Measurements from ENCODE around the gene PGLYRP3.
"Not testable (repeated sequence)": the region's sequence is repeated elsewhere in the genome, so short reads cannot be mapped to it uniquely, and the experiment has no call there.

Gene PGLYRP3

DNA sequence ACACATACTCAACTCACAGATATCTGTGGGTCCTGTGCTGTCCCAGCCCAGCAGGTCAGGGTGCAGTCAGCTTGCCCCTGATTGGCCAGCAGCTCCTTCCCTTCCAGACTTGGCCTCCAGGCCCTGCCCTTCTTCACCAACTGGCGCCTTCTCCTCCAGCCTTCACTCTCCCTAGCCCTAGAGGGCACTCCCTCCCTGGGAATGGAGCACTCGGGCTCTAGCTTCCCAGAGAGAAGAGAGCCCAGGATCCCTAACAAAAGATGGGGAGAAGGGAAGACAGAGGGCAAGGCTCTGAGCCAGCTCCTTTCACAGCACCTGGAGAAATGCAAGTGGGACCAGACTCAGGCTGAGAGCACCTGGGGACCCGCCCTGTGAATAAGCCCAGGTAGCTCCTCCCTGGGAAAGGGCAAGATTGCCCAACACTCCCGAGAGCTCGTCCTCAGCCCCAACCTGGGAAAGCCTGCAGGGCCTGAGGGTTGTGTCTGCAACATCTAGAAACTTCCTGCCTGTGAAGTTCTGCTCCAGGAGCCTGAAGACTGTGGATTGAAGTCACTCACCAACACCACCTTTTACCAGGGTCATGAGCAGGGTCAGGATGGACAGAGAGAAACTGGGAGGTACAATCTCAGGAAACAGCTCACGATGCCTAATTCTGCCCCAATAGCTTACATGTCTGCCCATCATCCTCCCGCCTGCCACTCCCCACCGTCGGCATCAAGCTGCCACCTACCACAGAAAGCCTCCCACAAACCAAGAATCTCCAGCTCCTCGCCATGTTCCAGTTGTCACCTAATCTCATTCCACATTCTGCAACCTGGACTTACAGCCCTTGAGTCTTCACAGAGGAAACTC is 36.0 kb upstream of the PGLYRP3 start, which contains the start of gene PGLYRP4:
PGLYRP4 (minus strand) TSS at position 331 of the 852 bp plus-strand sequence. CDS start 909 bp downstream, outside the sequence.
- no peak for DNase-seq (ENCODE audit: low read depth in 2 of 2)

DNA sequence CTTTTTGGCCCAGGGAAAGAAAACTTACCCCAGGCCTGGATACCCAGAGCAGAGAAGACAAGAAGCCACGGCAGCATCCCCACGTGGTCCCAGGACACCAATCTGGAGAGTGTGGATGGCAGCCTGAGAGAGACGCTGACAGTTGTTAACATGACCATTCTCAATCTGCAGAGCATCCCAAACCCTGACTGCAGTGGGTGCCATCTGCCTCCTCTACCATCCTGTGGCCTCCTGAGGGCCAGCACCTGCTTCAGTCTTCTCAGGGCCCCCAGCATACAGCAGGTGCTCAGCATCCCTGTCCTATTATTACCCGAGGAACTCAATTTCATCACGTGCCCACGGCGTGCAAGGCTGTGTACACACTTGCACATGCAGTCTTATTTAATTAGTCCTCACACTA is 35.1 kb upstream of the PGLYRP3 start:
- DNase-seq (ENCODE audit: low read depth in 2 of 2), result no peak

DNA sequence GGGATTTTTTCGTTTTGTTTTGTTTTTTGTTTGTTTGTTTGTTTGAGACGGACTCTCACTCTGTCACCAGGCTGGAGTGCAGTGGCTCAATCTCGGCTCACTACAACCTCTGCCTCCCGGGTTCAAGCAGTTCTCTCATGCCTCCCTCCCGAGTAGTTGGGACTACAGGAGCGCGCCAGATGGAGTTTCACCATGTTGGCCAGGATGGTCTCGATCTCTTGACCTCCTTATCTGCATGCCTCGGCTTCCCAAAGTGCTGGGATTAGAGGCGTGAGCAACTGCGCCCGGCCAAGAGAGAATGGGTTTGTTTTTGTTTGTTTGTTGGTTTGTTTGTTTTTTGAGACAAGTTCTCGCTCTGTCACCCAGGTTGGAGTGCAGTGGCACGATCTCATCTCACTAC is 34.3 kb upstream of the PGLYRP3 start:
- not testable (repeated sequence) for DNase-seq (ENCODE audit: low read depth in 2 of 2)

- no peak for DNase-seq (ENCODE audit: low read depth in 2 of 2)
These were observed 33.4 kb upstream of the PGLYRP3 start for GRCh38 chr1:153346077-153346723.

DNA sequence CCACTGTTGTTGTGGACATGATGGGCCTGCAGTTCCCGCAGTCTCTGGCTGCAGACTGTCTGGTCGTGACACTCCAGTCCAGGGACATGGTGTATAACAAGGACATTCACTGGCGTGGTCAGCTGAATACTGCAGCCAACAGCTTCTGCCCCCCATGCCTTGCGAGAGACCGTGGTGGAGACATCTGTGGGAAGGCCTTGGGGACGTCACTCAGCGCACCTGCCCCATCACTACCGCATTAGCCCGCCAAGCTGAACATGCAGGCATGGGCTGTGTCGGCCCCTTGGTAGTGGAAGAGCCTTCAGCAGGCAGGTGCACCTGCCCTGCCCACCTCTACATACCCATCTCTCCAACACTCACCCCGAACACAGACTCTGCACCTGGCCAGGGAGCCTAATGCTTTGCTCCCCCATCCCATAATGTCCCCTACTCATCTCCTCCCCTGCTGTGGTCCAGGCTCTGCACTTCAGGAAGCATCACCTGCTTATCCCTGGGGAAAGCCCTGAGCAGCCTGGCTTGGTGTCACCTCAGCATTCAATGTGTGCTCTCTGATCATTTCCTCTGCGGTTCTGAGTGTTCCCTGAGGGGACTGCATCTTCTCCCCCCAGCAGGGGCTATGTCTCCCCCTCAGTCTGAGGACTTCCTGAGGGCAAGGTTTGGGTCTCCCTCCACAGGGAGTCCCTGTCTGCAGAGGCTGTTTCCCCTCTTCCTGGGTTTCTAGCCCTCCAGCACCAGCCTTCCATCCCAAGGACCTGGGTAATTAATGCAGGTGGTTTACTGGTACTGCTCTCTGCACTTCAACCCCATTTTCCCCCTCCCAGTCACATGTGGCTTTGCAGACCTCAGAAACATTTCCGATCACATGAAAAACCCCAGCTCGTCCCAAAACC is 32.7 kb upstream of the PGLYRP3 start:
- DNase-seq (ENCODE audit: low read depth in 2 of 2), result no peak

GRCh38 chr1:153344718-153345025 is 31.9 kb upstream of the PGLYRP3 start:
- DNase-seq (ENCODE audit: low read depth in 2 of 2), result no peak

GRCh38 chr1:153343811-153344717 is 31.3 kb upstream of the PGLYRP3 start:
- no peak for DNase-seq (ENCODE audit: low read depth in 2 of 2)

- DNase-seq (ENCODE audit: low read depth in 2 of 2), result no peak
These were observed 30.4 kb upstream of the PGLYRP3 start for GRCh38 chr1:153343040-153343681.

DNA sequence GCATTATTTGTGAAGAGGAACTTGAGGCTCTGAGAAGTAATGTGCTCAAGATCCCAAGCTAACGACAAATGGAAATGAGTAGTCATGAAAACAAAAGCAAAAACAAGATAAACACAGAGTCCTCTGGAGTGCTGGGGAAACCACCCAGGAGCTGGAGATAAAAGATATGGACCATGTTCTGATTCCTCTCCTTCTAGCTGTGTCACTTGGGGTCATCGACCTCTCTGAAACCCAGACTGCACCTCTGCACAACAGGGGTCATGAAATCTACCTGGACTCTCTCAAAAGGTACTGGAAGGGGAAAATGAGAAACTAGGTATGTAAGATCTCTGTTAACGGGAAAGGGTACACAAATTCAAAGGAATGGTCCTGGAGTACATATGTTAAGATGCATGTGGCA is 29.4 kb upstream of the PGLYRP3 start:
- DNase-seq (ENCODE audit: low read depth in 2 of 2), result no peak

DNA sequence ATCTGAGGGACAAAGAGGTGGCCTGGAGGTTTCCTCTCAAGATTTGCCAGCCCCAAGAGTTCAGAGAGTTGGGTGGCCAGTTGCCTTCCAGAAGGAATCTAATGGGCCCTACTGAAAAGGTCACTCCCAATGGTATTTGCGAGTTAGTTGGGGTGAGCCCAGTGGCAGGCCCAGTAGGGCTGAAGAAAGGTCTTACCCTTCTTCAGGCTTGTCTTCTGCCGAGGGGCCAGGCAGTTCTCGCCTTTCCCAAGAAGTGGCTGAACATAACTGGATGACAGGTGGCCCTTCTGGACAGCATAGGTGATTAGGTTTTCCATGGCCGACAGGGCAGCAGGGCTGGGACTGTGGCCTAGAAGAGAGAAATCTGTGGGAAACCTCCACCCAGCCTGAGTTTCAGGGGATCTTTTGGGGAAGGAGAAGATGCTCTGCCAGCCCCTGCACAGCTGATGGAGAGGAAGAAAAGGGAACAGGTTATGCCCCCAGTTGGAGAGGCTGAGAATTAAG is 28.7 kb upstream of the PGLYRP3 start:
- no peak for DNase-seq (ENCODE audit: low read depth in 2 of 2)

- no peak for DNase-seq (ENCODE audit: low read depth in 2 of 2)
These were observed 27.6 kb upstream of the PGLYRP3 start for GRCh38 chr1:153340356-153340755.

DNA sequence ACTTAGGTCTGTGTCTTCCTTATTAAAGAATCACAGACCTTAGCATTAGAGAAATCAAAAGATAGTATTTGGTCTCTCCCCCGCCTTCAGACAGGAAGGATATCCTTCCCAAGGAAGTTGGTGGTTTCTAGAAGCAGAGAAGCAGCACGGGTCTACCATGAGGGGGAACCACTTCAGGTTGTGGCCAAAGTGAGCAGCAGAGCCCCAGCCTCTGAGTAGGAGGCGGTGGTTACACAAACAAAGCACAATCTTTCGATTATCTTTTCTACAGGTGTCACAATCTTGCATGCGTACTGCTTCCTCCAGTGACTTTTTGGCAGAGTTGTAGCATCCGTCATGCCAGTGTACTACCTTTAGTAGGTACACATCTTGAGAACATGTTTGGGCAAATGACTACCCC is 27.1 kb upstream of the PGLYRP3 start:
- DNase-seq (ENCODE audit: low read depth in 2 of 2), result no peak

DNA sequence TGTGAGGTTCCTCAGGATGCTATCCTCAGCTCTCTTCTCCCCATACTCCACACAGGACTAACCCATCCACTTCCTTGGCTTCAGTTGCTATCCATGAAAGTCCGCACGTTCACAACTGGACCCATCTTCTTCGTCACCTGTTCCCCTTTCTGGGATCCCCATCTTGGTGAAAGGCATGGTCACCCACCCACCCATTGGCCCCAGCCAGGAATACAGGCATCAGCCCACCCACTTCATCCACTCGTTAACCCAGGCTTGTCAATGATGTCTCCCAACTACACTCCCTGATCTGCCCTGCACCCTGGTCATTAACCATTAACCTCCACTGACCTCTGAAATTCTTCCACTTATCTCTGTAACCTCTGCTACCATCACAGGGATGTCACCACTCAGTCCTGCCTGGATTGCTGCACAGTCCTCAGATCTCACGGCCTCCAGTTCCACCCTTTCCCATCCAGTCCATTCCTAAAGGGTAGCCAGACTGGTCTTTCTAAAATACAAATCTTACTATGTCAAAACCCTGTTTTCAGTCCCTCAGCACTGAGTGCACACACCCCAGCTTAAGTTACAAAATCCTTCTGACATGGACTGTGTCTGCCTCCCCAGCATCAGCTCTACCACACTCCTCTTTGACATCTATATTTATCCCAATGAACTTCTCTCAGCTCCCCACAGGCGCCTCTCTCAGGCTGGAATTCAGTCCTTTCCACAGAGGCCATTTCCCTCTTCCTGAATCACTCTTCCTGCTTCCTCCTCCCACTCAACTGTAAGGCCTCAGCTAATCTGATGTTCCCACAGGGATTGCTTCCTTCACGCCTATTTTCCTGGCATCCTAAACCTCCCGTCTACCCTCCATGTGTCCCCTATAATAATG is 25.5 kb upstream of the PGLYRP3 start:
- DNase-seq (ENCODE audit: low read depth in 2 of 2), result no peak

DNA sequence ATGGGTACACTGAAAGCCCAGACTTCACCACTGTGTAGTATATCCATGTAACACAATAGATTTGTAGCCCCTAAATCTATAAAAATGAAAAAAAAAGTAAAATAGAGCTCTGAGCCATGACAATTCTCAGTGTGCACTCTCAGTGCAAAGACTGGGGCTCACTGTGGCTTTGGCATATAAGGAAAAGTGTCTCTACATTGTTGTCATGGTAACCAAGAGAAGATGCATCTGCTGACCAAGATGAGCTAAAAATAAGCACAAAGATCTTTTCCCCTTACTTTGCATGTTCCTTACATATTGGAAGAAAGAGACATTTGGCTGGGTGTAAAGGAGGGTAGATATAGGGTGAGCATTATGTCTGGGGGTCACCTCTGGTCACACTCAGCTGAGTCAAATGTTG is 23.9 kb upstream of the PGLYRP3 start:
- DNase-seq (ENCODE audit: low read depth in 2 of 2), result no peak

- DNase-seq (ENCODE audit: low read depth in 2 of 2), result no peak
These were observed 21.1 kb upstream of the PGLYRP3 start for GRCh38 chr1:153333902-153334301.

DNA sequence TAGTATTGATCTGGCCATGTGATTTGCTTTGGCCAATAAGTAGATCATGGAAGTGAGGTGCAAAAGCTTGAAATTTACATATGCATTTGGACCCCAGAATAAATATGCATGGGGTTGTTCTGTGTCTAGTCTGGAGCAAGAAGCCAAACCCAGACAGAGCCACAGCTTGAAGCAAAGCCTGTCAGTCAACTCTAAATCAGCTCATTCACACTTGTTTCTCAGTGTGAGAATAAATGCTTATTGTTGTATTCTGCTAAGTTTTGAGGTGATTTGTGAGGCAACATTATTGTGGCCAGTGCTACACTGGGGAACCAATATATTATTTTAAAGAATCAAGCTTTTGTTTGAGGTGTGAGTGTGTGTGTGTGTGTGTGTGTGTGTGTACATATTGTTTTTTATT is 12.2 kb upstream of the PGLYRP3 start:
- no peak for DNase-seq (ENCODE audit: low read depth in 2 of 2)

- DNase-seq (ENCODE audit: low read depth in 2 of 2), result no peak
These were observed 9.8 kb upstream of the PGLYRP3 start for GRCh38 chr1:153322568-153322967.

GRCh38 chr1:153318145-153318544 is 5.4 kb upstream of the PGLYRP3 start:
- DNase-seq (ENCODE audit: low read depth in 2 of 2), result not testable (repeated sequence)

DNA sequence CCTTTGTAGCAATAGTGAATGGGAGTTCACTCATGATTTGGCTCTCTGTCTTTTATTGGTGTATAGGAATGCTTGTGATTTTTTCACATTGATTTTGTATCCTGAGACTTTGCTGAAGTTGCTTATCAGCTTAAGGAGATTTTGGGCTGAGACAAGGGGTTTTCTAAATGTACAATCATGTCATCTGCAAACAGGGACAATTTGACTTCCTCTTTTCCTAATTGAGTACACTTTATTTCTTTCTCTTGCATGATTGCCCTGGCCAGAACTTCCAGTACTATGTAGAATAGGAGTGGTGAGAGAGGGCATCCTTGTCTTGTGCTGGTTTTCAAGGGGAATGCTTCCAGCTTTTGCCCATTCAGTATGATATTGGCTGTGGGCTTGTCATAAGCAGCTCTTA is 3.3 kb upstream of the PGLYRP3 start:
- DNase-seq (ENCODE audit: low read depth in 2 of 2), result not testable (repeated sequence)

DNA sequence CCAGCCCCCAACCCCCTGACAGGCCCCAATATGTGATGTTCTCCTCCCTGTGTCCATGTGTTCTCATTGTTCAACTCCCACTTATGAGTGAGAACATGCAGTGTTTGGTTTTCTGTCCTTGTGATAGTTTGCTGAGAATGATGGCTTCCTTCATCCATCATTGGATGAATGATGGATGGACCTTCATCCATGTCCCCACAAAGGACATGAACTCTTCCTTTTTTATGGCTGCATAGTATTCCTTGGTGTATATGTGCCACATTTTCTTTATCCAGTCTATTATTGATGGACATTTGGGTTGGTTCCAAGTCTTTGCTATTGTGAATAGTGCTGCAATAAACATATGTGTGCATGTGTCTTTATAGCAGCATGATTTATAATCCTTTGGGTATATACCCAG is 1.6 kb upstream of the PGLYRP3 start:
- DNase-seq (ENCODE audit: low read depth in 2 of 2), result not testable (repeated sequence)

Data from stimulated activated CD4-positive, alpha-beta T cell treated with anti-CD3 and anti-CD28 coated beads, Interleukin-1b, Interleukin-23, amount 100 ng/mL, for 4 hours (primary cell).